Activated T-cell treated with anti-CD3 and anti-CD28 coated beads, Interleukin-2, amount 50 U/mL, for 4 hours (primary cell): ENCODE data around the gene POLG2. TPM values are rescaled to one million over a fixed set of nuclear protein-coding genes. Genes with fewer than 3 reads are reported as not detected.
"Not testable (repeated sequence)": the region's sequence is repeated elsewhere in the genome, so short reads cannot be mapped to it uniquely, and the experiment has no call there.

Experiments
- ATAC-seq, 2 donors: fragments of 200-7000 bp; cut with Tn5 transposase; one replicate each; pipeline ENCODE4 v1.10.0; 2021
- DNase-seq: peaks from one replicate; pipeline ENCODE4 v3.0.0-alpha.2; 2020
- H3K27me3 Mint-ChIP-seq: one replicate; pipeline ENCODE4 v1.8.0; 2021; ENCODE audit warnings: low read depth, mixed read lengths
- H3K36me3 Mint-ChIP-seq: one replicate; pipeline ENCODE4 v1.8.0; 2022; ENCODE audit warnings: mixed read lengths; ENCODE audit not compliant: insufficient read depth
- H3K4me1 Mint-ChIP-seq: one replicate; pipeline ENCODE4 v1.8.0; 2021; ENCODE audit warnings: low read depth, mixed read lengths
- H3K4me3 Mint-ChIP-seq: one replicate; pipeline ENCODE4 v1.8.0; 2021; ENCODE audit warnings: mild to moderate bottlenecking, moderate library complexity, mixed read lengths
- H3K9me3 Mint-ChIP-seq: one replicate; pipeline ENCODE4 v1.8.0; 2021; ENCODE audit warnings: mixed read lengths
- total RNA-seq, 3 donors: library from RNA; stranded (reverse); gene quantifications; one replicate each; pipeline ENCODE4 v1.2.1, GENCODE V29; 2021

POLG2 gene
- total RNA-seq, 3 donors from 2014 or later = 34.1 to 34.9 (median 34.2) TPM

- no peaks in the 10 kb centered on the region for H3K27me3 Mint-ChIP-seq
- DNase-seq = no peak
- no peak overlapping the region for H3K4me3 Mint-ChIP-seq
- no peak for ATAC-seq
- peaks cover 20% of the 10 kb centered on the region for H3K4me1 Mint-ChIP-seq
- H3K9me3 Mint-ChIP-seq = no peaks in the 10 kb centered on the region
- H3K36me3 Mint-ChIP-seq = no peaks in the 10 kb centered on the region
These were observed 40.6 kb downstream of the POLG2 start for GRCh38 chr17:64455993-64456885.

GRCh38 chr17:64449545-64449944 is 47.3 kb downstream of the POLG2 start:
- H3K9me3 Mint-ChIP-seq = no peaks in the 10 kb centered on the region
- H3K4me1 Mint-ChIP-seq = peaks cover 5% of the 10 kb centered on the region
- no peaks in the 10 kb centered on the region for H3K36me3 Mint-ChIP-seq
- no peaks in the 10 kb centered on the region for H3K27me3 Mint-ChIP-seq
- no peak for ATAC-seq
- DNase-seq = no peak
- H3K4me3 Mint-ChIP-seq = no peak overlapping the region

GRCh38 chr17:64448665-64449512 is 48.0 kb downstream of the POLG2 start, which contains the start of gene MILR1:
MILR1 (plus strand) TSS chr17:64449115; CDS start chr17:64449169, 54 bp downstream.
- no peaks in the 10 kb centered on the region for H3K27me3 Mint-ChIP-seq
- DNase-seq (no peak), ATAC-seq (no peak)
- no peaks in the 10 kb centered on the region for H3K9me3 Mint-ChIP-seq
- no peak within 1 kb of the TSS for H3K4me3 Mint-ChIP-seq
- H3K4me1 Mint-ChIP-seq = peaks cover 5% of the 10 kb centered on the region
- no peaks in the 10 kb centered on the region for H3K36me3 Mint-ChIP-seq

- Mint-ChIP-seq H3K27me3 (no peaks in the 10 kb centered on the region), H3K9me3 (no peaks in the 10 kb centered on the region), H3K4me1 (peaks cover 16% of the 10 kb centered on the region), H3K36me3 (no peaks in the 10 kb centered on the region), H3K4me3 (no peak overlapping the region)
- no peak for DNase-seq
- ATAC-seq = no peak
These were observed 49.3 kb downstream of the POLG2 start for GRCh38 chr17:64447526-64447925.

- no peaks in the 10 kb centered on the region for H3K27me3 Mint-ChIP-seq
- DNase-seq = no peak
- peaks cover 7% of the 10 kb centered on the region for H3K9me3 Mint-ChIP-seq
- H3K36me3 Mint-ChIP-seq = no peaks in the 10 kb centered on the region
- ATAC-seq = no peak
- H3K4me1 Mint-ChIP-seq = peaks cover 28% of the 10 kb centered on the region
- H3K4me3 Mint-ChIP-seq = no peak overlapping the region
These were observed 53.6 kb downstream of the POLG2 start for GRCh38 chr17:64443086-64443760.

GRCh38 chr17:64442541-64442971 is 54.3 kb downstream of the POLG2 start:
- H3K36me3 Mint-ChIP-seq = no peaks in the 10 kb centered on the region
- H3K4me1 Mint-ChIP-seq = peaks cover 28% of the 10 kb centered on the region
- H3K4me3 Mint-ChIP-seq = peak overlapping the region; percentile 68
- peaks cover 7% of the 10 kb centered on the region for H3K9me3 Mint-ChIP-seq
- ATAC-seq = peak; percentile 28 to 30
- no peaks in the 10 kb centered on the region for H3K27me3 Mint-ChIP-seq
- no peak for DNase-seq

GRCh38 chr17:64441772-64442540 is 54.9 kb downstream of the POLG2 start:
- Mint-ChIP-seq H3K36me3 (no peaks in the 10 kb centered on the region), H3K4me1 (peaks cover 28% of the 10 kb centered on the region), H3K9me3 (peaks cover 7% of the 10 kb centered on the region), H3K4me3 (peak overlapping the region; percentile 68), H3K27me3 (no peaks in the 10 kb centered on the region)
- DNase-seq (no peak), ATAC-seq (peak; percentile 51 to 61)

- ATAC-seq (no peak), DNase-seq (no peak)
- Mint-ChIP-seq H3K9me3 (peaks cover 7% of the 10 kb centered on the region), H3K4me1 (peaks cover 28% of the 10 kb centered on the region), H3K27me3 (no peaks in the 10 kb centered on the region), H3K36me3 (no peaks in the 10 kb centered on the region), H3K4me3 (no peak overlapping the region)
These were observed 56.9 kb downstream of the POLG2 start for GRCh38 chr17:64439956-64440355.

- H3K4me1 Mint-ChIP-seq = peaks cover 28% of the 10 kb centered on the region
- H3K27me3 Mint-ChIP-seq, H3K4me3 Mint-ChIP-seq, DNase-seq, H3K36me3 Mint-ChIP-seq, ATAC-seq, H3K9me3 Mint-ChIP-seq: not testable (repeated sequence)
These were observed 57.3 kb downstream of the POLG2 start for GRCh38 chr17:64439521-64439920.

GRCh38 chr17:64437944-64438525 is 58.8 kb downstream of the POLG2 start:
- H3K4me1 Mint-ChIP-seq = peaks cover 22% of the 10 kb centered on the region
- peaks cover 7% of the 10 kb centered on the region for H3K9me3 Mint-ChIP-seq
- no peaks in the 10 kb centered on the region for H3K36me3 Mint-ChIP-seq
- no peak overlapping the region for H3K4me3 Mint-ChIP-seq
- ATAC-seq (no peak), DNase-seq (no peak)
- no peaks in the 10 kb centered on the region for H3K27me3 Mint-ChIP-seq

GRCh38 chr17:64431534-64431933 is 65.3 kb downstream of the POLG2 start:
- no peak for ATAC-seq
- Mint-ChIP-seq H3K4me1 (no peaks in the 10 kb centered on the region), H3K9me3 (no peaks in the 10 kb centered on the region), H3K36me3 (no peaks in the 10 kb centered on the region), H3K4me3 (no peak overlapping the region), H3K27me3 (peaks cover under 1% of the 10 kb centered on the region)
- no peak for DNase-seq

- H3K27me3 Mint-ChIP-seq, H3K9me3 Mint-ChIP-seq, DNase-seq, H3K4me1 Mint-ChIP-seq, ATAC-seq, H3K36me3 Mint-ChIP-seq, H3K4me3 Mint-ChIP-seq: not testable (repeated sequence)
These were observed 66.8 kb downstream of the POLG2 start for GRCh38 chr17:64430036-64430435.

- Mint-ChIP-seq H3K36me3 (no peaks in the 10 kb centered on the region), H3K9me3 (no peaks in the 10 kb centered on the region), H3K4me3 (no peak overlapping the region), H3K27me3 (peaks cover 3% of the 10 kb centered on the region), H3K4me1 (no peaks in the 10 kb centered on the region)
- DNase-seq = no peak
- ATAC-seq = no peak
These were observed 68.4 kb downstream of the POLG2 start for GRCh38 chr17:64428406-64428805.
